HG02943 (cell line): ENCODE measurements around the gene IL5RA.

Experiments
- ATAC-seq: cut with Tn5 transposase; IDR thresholded peaks from one replicate; pipeline ENCODE4 v1.9.1; 2021; ENCODE audit warnings: mild to moderate bottlenecking, low read depth, moderate library complexity; ENCODE audit not compliant: unreplicated experiment

Gene IL5RA, protein sequence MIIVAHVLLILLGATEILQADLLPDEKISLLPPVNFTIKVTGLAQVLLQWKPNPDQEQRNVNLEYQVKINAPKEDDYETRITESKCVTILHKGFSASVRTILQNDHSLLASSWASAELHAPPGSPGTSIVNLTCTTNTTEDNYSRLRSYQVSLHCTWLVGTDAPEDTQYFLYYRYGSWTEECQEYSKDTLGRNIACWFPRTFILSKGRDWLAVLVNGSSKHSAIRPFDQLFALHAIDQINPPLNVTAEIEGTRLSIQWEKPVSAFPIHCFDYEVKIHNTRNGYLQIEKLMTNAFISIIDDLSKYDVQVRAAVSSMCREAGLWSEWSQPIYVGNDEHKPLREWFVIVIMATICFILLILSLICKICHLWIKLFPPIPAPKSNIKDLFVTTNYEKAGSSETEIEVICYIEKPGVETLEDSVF

DNA sequence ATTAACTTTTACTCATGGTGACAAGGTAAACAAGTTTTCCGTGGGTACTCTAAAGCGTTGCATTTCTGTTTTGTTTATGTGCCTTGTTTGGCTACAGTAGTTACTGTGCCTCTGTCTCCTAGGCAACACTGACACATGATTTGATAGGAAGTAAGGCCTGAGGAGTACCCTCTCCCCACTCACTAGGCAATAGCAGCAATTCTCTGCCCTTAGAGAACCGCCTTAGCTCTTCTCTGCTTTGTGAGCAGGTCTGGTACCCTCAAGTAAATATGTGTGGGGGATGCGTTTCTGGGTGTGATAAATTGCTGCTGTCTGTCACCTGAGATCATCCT, at the start of gene IL5RA:
IL5RA (minus strand) TSS at position 76 of the 332 bp plus-strand sequence. CDS start 5,390 bp downstream, outside the sequence.
- no peak for ATAC-seq

DNA sequence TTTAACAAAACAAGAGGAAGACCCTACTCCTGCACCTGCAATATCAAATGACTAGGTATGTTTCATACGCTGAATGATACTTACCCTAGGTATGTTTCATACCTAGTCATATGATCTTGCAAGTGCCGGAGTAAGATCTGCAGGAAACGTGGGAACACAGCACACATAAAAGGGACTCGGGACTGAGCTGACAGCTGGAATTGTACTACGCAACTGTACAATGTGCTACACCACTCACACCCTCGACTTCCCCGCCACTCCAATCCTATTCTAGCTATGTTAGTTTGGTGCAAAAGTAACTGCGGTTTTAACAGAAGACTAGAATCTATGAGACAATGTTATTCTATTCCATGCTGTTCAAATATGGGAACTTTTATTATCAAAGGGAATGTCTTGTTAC, 47.3 kb upstream of the IL5RA start:
- ATAC-seq, result no peak

DNA sequence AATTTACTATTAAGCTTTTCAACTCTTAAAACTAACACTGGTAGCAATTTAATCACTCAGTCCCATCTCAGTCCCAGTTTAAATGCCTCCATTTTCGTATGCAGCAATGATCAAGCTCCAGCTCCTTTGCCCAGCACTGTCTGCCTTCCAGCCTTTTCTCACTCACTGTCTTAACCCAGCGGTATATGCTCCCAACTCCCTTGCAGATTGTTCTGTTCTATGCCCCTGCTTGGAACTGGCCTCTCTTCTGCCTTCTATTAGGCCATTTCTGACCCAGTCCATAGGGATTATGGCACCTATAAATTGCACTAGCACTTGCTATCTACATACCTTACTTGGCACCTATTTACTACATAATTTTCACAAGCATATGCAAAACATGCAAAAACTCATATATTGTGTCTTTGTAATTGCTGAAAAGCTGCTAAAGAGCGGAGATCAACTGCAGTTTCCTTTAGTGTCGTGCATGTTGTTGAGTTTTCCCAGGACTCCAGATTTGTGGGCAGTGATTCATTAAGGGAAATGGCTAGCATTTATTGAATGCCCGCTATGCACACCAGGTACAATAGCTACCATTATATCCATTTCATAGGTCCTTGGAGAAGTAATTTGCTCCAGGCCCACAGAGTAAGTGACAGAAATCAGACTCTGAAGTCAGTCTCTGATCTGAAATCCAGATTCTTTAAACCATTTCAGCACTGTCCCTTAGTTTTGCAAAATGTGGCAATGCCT, 44.9 kb upstream of the IL5RA start:
- no peak for ATAC-seq

DNA sequence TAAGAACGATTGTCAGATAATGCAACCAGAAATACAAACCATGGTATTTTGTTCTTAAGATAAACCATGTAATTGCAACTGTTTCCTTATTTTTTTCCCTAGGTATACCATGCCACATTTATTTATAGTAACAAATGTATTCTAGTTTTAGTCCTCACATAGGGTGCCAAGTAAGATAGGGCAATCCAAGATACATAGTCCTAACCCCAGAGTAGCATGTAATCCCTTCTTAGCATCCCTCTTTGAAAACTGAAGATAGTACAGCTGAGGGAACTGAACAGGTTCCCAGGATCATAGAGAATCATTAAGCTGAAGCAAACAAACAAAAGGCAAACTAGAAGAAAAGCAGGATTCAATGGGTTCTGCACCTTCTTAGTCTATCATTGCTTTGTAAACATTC, 41.3 kb upstream of the IL5RA start:
- no peak for ATAC-seq

DNA sequence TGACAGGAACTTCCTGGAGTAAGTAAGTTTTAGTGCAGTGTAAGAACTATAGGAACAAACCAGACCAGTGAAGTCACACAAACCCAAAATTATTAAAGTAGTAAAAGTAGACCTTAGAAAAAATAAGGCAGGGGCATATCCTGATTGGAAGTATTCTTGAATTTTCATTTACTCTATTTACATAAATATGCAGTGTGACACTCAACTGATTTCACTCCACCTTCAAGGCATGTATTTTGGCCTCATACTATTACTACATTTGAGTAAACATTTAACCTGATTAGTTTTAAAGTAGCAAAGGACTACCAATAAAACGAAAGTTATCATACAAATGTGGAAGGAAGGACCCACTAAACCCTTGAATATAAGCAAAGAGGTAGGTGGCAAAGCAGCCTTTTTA, 39.4 kb upstream of the IL5RA start:
- no peak for ATAC-seq

DNA sequence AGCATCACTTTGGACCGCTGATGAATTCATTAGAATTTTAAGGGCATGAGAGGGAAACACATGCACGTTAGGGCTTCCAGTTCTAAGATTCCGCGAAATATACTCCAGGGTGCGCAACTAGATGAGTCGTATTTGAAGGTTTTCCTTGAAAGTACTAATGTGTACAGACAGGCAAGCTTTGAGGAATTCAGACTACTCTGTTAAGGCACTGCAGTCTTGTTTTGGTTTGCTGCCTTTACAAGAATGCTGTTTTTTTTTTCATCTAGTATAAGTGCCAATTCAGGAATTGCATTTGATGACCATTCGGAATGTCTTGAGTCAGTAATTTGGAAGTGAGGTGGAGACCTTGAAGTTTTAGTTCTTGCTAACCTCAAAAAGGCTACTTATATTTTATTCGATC, 35.7 kb upstream of the IL5RA start:
- no peak for ATAC-seq

DNA sequence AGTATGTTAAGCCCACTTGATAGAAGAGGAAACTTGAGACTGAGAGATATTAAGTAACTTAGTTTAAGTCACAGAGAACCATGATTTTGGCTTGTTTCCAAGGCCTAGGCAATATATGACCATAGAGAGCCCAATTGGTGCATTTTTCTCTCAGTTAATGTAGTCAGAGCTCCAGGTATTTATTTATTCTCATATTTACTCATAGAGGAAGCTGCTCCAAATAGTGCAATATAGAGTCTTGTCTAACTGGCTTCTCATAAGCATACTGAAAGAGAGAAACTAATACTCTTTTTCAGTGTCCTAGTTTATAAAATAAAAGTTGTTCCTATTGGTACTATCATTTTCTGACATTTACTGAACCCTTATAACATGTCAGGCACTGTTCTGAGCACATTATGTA, 31.8 kb upstream of the IL5RA start:
- ATAC-seq, result no peak

DNA sequence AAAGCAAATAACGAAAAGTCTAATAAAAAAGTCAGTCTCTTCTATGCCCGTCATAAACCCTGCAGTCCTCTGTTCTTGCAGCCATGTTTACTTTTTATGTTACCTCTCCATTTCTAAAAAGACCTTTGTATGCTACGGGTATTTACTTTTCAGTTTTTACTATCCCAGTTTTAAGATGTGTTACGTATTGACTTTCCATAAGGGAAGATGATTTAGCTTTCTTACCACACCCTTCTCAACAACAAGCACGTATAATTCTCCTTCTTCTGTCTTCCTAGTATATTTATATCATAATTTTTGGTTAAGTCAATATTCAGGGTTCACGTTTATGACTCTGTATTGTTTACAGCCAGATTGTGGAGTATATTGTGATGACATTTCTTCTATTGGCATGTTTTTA, 27.4 kb upstream of the IL5RA start:
- no peak for ATAC-seq

DNA sequence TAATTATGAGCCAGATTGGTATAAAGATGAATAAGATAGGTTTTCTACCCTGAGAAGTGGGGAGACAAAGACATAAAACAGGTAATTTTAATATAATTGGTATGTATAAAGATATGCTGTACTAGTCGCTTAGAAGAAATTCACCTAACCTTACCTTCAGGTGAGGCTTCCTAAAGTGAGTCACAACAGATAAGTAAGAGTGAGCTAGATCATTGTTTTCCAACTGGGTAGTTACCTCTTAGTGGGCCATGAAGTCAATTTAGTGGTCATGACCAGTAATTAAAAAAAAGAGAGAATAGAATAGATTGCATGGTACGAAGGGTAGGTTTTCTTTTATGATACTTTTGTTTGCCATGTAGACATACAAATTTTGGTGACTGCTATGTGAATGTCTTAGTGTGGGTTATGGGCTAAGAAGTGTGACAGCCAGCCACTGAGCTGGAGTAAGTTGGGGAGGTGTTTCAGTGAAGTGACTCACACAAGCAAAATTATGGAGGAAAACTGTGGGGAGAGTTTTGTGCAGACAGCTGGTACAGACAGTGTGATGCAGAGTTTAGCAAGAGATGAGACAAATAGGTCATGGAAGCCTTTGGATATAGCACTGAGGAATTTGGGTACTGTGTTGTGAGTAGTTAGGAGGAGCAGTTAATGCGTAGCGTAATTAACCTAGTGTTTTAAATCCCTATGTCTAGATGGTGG, 24.7 kb upstream of the IL5RA start:
- no peak for ATAC-seq

DNA sequence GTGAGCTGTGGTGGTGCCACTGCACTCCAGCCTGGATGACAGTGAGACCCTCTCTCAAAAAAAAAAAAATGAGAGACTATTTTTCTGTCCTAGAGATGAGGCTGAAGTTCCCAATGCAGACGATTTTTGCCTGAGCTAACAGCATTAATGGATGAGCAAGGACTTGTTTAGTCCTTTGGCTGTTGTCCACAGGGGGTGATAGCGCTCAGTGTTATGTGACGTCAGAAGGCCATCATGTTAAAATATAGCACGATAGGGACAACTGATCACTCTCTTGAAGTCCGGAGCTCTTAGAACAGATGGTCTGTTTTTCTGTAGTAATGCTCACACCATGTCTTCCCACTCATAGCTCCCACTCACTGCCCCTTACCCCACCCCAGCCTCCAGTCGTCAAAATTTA, 23.3 kb upstream of the IL5RA start:
- ATAC-seq, result no peak

DNA sequence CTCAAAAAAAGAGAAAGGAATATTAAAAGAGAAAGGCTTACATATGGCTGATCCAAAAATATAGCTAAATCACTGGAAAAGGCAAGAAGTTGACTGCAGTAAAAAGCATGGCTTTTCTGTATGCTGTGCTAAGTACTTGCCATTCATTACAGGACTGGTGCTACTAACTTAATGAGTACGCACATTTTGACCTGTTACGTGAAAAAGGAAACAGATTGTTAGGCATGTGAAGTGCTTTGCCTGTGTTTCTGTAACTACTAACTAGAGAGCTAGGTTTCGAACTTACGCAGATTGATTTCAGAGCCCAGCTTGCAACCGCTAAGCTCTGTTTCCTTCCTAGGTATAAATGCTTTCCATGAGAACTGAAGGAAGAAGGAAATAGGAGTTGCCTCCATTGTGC, 19.4 kb upstream of the IL5RA start:
- no peak for ATAC-seq

DNA sequence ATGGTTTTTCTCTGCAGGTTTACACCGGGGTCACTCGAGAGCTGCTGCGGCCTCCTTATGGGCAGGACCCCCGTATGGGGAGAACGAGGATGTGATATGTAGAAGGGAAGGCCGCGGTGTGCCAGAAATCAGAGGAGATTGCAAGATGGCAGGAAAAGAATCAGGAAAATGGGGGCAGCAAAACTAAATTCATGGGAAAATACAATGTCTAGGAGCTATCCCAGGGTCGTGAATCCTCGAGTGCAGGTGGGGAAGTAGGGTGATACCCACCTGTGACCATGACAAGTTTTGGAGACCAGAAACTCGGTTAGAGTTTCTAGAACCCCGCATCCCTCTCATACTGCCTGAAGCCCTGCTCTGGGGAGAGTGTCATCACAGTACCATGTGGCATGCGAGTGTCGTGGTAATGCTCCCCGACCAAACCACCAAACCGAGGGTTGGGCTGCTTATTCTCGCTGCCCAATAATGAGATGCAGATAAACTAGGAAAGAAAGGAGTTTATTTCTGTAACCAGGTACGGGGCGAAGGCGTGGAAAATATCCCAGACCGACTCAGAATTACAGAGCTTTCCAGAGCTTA, 17.3 kb upstream of the IL5RA start:
- ATAC-seq, result peak; percentile 26

DNA sequence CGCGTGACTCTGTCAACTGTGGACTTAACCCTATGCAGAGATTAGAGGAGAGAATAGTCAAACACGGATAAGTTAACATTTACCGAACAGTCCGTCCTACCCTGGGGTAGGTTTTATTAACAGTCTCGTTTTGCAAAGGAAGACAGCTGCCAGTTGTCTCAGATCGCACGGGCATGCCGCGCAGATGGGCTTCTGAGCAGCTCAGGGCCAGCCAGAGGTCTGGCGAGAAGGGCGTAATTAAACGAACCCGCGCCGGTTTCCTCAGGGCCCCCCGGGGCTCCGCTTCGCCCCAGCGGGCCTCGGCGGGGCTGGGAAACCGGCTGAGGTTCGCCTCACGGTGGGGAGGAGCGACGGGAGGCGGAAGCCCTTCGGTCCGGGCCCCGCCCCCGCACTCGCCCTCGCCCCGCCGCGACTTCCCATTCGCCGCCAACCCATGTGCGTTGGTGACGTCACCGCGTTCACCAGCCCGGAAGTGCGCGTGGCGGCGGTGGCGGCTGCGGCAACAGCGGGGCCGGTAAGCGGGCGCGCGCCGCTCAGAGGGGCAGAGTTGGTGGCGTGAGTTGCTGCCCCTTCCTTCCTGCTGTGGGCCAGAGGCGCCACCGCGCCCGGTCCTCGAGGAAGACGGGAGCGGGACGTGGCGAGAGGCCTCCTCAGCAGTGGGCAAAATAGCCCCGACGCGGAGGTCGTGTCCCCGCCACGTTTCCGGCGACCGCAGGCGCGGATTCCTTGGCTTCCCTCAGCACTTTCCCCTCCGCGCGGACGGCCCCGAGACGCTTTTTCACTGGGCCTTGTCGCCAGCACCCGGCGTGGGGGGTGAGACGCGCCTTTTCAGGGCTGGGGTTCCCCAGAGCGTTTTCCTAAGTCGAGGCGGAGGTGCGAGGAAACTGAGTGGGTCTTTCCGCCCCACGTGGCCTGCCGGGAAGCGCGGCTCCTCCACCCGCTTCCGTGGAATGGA, 16.6 kb upstream of the IL5RA start, which contains the start of gene TRNT1:
TRNT1 (plus strand) TSS at position 464 of the 955 bp plus-strand sequence. CDS start 2,101 bp downstream, outside the sequence.
- ATAC-seq, result peak; percentile 92

DNA sequence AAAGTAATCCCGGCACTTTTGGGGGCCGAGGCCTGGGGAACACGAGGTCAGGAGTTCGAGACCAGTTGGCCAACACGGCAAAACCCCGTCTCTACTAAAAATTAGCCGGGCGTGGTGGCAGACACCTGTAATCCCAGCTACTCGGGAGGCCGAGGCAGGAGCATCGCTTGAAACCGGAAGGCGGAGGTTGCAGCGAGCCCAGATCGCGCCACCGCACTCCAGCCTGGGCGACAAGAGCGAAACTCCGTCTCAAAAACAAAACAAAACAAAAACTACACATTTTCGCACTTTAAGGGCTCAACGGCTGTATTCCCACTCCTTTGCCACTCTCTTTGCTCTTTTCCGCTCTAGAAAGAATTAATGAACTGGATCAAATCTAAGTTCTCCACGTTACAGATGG, 15.8 kb upstream of the IL5RA start:
- no peak for ATAC-seq

DNA sequence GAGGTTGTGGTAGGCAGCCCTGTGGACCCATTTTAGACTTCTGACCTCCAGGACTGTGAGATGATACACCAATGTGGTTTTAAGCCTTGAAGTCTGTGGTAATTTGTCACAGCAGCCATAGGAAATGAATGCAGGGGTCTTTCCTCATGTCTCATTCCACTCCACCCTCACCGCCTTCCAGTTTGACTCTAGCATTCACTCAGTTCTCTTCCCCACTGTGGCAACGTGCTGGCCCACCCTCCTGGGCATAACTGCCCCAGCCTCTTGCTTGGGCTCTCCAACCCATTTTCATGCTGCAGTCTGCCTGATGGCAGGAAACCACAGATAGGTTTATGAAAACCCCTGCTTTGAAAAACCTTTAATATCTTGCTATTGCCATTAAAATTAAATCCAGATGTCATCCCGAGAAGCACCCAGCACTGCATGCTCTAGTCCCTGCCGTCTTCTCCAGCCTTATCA, 9.2 kb upstream of the IL5RA start:
- ATAC-seq, result no peak

DNA sequence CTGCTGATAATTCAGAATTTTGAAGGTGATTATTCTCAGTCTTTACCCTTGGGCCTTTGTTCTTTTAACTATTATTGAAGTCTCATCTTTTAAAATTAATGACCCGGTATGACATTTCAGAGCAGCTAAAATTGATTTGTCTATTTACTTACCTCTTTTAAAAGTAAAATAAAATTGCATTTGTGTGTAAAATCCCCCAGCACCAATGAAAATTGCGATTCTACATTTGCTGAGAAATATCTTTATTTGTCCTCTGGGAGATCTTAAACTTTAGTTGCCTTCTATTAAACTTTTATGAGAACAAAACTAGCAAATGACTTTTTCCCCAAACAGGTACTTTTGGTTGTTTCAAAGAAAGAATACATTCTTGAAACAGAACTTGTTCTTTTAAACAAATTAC, 7.5 kb upstream of the IL5RA start:
- ATAC-seq, result no peak

DNA sequence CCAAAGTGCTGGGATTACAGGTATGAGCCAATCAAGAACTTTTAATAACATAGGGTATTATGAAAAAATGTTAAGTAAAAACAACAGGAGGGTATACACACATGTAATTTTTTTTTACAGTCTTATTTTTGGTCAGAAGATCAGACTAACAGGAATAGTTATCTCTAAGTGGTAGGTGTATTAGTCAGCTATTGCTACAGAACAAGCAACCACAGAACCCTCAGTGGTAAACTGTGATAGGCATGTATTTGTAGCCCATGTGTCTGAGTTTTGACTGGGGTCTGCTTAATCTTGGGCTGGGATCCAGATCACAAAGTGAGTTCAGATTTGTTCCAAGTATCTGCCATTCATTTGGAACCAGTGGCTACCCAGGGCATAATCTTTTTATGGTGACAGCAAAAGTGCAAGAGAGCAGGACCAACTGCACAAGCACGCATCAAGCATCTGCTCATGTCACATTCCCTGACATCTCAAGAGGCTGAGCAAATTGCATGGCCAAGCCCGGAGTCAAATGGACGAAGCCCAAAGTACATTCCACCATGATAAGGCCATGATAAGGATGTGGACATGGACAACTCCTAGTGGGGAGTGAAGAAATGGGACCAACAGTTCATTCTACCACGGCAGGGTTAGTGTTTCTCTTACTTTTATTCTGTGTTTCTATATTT, 3.0 kb upstream of the IL5RA start:
- no peak for ATAC-seq

DNA sequence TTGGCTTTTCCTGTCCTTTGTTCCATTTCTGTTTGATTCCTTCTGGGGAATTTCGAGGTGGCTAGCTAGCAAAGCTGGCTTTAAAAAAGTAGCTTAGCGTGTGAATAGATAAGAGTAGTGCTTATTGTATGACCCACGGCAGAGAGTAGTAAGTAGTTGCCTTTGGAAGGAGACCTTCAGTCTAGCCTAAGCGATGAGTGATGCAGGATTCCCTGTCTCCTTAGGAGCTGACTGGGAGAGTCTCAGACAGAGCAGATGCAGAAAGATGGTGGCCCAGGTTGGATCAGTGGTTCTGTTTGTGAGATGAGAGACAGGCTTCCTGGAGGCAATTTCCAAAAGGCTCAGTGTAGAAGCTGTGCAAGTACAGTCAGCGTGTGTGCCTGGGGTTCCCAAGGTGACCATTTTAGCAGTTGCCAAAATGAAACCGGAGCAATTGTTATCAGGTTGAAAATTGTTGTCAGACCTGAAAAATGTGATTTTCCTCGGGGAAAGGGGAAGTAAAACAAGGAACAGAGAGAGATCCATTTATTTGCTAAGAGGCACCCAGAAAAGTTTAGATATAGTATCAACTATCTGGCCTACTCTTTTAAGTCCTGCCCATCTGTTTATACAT, 681 bp upstream of the IL5RA start:
- no peak for ATAC-seq
